GM23338 (cell line): Measurements from ENCODE around the gene DOCK4. TPM values are rescaled to one million over a fixed set of nuclear protein-coding genes. Genes with fewer than 3 reads are reported as not detected.
"Not testable (repeated sequence)": the region's sequence is repeated elsewhere in the genome, so short reads cannot be mapped to it uniquely, and the experiment has no call there.

Experiments used
- ATAC-seq: fragments of 200-7000 bp; cut with Tn5 transposase; 3 replicates; pipeline ENCODE4 v1.9.1; 2020
- DNase-seq: peaks from one replicate; pipeline ENCODE4 v3.0.0-alpha.2; 2015; ENCODE audit warnings: low spot score
- H2AFZ ChIP-seq: fragments of 200-600 bp; sonication (generic); 2 replicates; pipeline ENCODE4 v1.8.0; 2016; ENCODE audit warnings: antibody characterized with exemption, mild to moderate bottlenecking, moderate library complexity
- H3F3A ChIP-seq: fragments of 200-600 bp; sonication (generic); replicated peaks from 2 replicates; pipeline ENCODE4 v1.8.0; 2017; ENCODE audit warnings: antibody characterized with exemption, mixed run types, low read depth
- H3K27ac ChIP-seq: fragments of 200-600 bp; sonication (generic); 2 replicates; pipeline ENCODE4 v1.6.1; 2016; ENCODE audit warnings: low read depth
- H3K27me3 ChIP-seq: fragments of 200-600 bp; sonication (generic); 2 replicates; pipeline ENCODE4 v1.8.0; 2016; ENCODE audit warnings: mild to moderate bottlenecking, mixed run types, moderate library complexity; ENCODE audit not compliant: insufficient read depth
- H3K36me3 ChIP-seq: fragments of 200-600 bp; sonication (generic); 2 replicates; pipeline ENCODE4 v1.8.0; 2016; ENCODE audit warnings: mild to moderate bottlenecking; ENCODE audit not compliant: insufficient read depth
- H3K4me1 ChIP-seq: fragments of 200-600 bp; sonication (generic); 2 replicates; pipeline ENCODE4 v1.8.0; 2016; ENCODE audit warnings: mild to moderate bottlenecking, moderate library complexity; ENCODE audit not compliant: insufficient read depth
- H3K4me2 ChIP-seq: fragments of 200-600 bp; sonication (generic); 2 replicates; pipeline ENCODE4 v1.7.1; 2017; ENCODE audit warnings: mixed run types
- H3K4me3 ChIP-seq: fragments of 200-600 bp; sonication (generic); 2 replicates; pipeline ENCODE4 v1.6.1; 2016; ENCODE audit warnings: mixed run types
- H3K79me2 ChIP-seq: fragments of 200-600 bp; sonication (generic); replicated peaks from 2 replicates; pipeline ENCODE4 v1.8.0; 2017; ENCODE audit warnings: mild to moderate bottlenecking; ENCODE audit not compliant: insufficient read depth
- H3K9me2 ChIP-seq: fragments of 200-600 bp; sonication (generic); 2 replicates; pipeline ENCODE4 v1.8.0; 2017; ENCODE audit not compliant: insufficient read depth
- H4K20me1 ChIP-seq: fragments of 200-600 bp; sonication (generic); replicated peaks from 2 replicates; pipeline ENCODE4 v1.8.0; 2017; ENCODE audit warnings: mild to moderate bottlenecking; ENCODE audit not compliant: insufficient read depth
- H3K27ac Mint-ChIP-seq: 2 replicates; pipeline ENCODE4 v1.8.0; 2020; ENCODE audit warnings: inconsistent platforms, mild to moderate bottlenecking, moderate library complexity, mixed read lengths
- H3K27me3 Mint-ChIP-seq: 3 replicates; pipeline ENCODE4 v1.8.0; 2022; ENCODE audit warnings: low read depth, mild to moderate bottlenecking, moderate library complexity, mixed read lengths, inconsistent platforms; ENCODE audit not compliant: insufficient read depth, poor library complexity
- H3K36me3 Mint-ChIP-seq: 3 replicates; pipeline ENCODE4 v1.8.0; 2021; ENCODE audit warnings: low read depth, mild to moderate bottlenecking, inconsistent platforms, moderate library complexity, mixed read lengths
- H3K4me1 Mint-ChIP-seq: 3 replicates; pipeline ENCODE4 v1.8.0; 2020; ENCODE audit warnings: mild to moderate bottlenecking, inconsistent platforms, mixed read lengths
- H3K4me3 Mint-ChIP-seq: 3 replicates; pipeline ENCODE4 v1.8.0; 2021; ENCODE audit warnings: moderate library complexity, mild to moderate bottlenecking, inconsistent platforms, mixed read lengths
- H3K9me3 Mint-ChIP-seq: 3 replicates; pipeline ENCODE4 v1.8.0; 2020; ENCODE audit warnings: moderate library complexity, mild to moderate bottlenecking, inconsistent platforms, mixed read lengths
- CREB1 ChIP-seq: fragments of 250-450 bp; sonication (Bioruptor Pico); IDR thresholded peaks from 2 replicates; pipeline ENCODE4 v1.5.0; 2020; ENCODE audit warnings: low read depth, mild to moderate bottlenecking, moderate library complexity
- EZH2 ChIP-seq: fragments of 200-600 bp; sonication (generic); IDR thresholded peaks from one replicate; pipeline ENCODE4 v1.8.0; 2017; ENCODE audit warnings: antibody characterized with exemption, mild to moderate bottlenecking, low read depth; ENCODE audit not compliant: unreplicated experiment
- EZH2phosphoT487 ChIP-seq: fragments of 200-600 bp; sonication (generic); IDR thresholded peaks from one replicate; pipeline ENCODE4 v1.8.1; 2018; ENCODE audit warnings: antibody characterized with exemption; ENCODE audit not compliant: unreplicated experiment
- JUNB ChIP-seq: IDR thresholded peaks from one replicate; pipeline ENCODE4 v1.6.1; 2016; ENCODE audit warnings: antibody characterized with exemption; ENCODE audit not compliant: unreplicated experiment
- NANOG ChIP-seq: IDR thresholded peaks from 2 replicates; pipeline ENCODE4 v1.6.1; 2016; ENCODE audit warnings: antibody characterized with exemption, borderline replicate concordance
- POLR2AphosphoS5 ChIP-seq: IDR thresholded peaks from 2 replicates; pipeline ENCODE4 v1.6.1; 2016; ENCODE audit warnings: antibody characterized with exemption, low read depth
- STAT1 ChIP-seq: IDR thresholded peaks from one replicate; pipeline ENCODE4 v1.6.1; 2016; ENCODE audit warnings: antibody characterized with exemption; ENCODE audit not compliant: unreplicated experiment
- ZNF114 ChIP-seq: fragments of 250-450 bp; sonication (Bioruptor Pico); IDR thresholded peaks from 2 replicates; pipeline ENCODE4 v1.5.0; 2020; ENCODE audit warnings: mild to moderate bottlenecking, moderate library complexity
- polyA plus RNA-seq: library from polyadenylated mRNA; unstranded; fragments of >200 nt; fragmentation: Nextera tagmentation; extraction: Ambion mirVana; gene quantifications from 2 replicates; pipeline ENCODE4 v1.2.1, GENCODE V29; 2016
- total RNA-seq: library from RNA; depleted of rRNA; stranded (reverse); fragments of >200 nt; shearing (Covaris generic); gene quantifications from 2 replicates; pipeline ENCODE4 v1.2.3, GENCODE V29; 2014
- TF ChIP-seq, protein P1 (sequence below), 2 experiments: fragments of 200-600 bp in 1 of 2; sonication (generic) in 1 of 2; conservative IDR thresholded peaks; 2 replicates each; pipeline versions ENCODE4 v1.5.1 to v1.6.1; 2016 to 2017; ENCODE audit warnings: antibody characterized with exemption in 2 of 2, low read depth in 2 of 2, mild to moderate bottlenecking in 2 of 2, moderate library complexity in 1 of 2
- TF ChIP-seq, protein P2 (sequence below): IDR thresholded peaks from 2 replicates; pipeline ENCODE4 v1.6.1; 2016; ENCODE audit warnings: antibody characterized with exemption
- TF ChIP-seq, protein P3 (sequence below): fragments of 250-450 bp; sonication (Bioruptor Pico); IDR thresholded peaks from 2 replicates; pipeline ENCODE4 v1.5.0; 2020; ENCODE audit warnings: mild to moderate bottlenecking, moderate library complexity

The DOCK4 gene
- total and polyA plus RNA-seq, 2 experiments from 2014 or later: 6.3 to 33.8 TPM

DNA sequence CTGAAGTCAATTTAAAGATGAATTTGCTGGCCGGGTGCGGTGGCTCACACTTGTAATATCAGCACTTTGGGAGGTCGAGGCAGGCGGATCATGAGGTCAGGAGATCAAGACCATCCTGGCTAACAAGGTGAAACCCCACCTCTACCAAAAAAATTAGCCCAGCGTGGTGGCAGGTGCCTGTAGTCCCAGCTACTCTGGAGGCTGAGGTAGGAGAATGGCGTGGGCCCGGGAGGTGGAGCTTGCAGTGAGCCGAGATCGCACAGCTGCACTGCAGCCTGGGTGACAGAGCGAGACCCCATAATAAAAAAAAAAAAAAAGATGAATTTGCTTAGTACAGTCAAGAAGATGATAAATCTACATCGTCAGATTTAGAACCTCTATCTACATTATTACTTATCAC is 288.8 kb downstream of the DOCK4 start:
- H3K27me3 ChIP-seq, H3K9me3 Mint-ChIP-seq, H3K27ac Mint-ChIP-seq, H4K20me1 ChIP-seq, H3K36me3 ChIP-seq, H3K79me2 ChIP-seq, H2AFZ ChIP-seq, H3F3A ChIP-seq, H3K4me1 ChIP-seq, H3K36me3 Mint-ChIP-seq, H3K27me3 Mint-ChIP-seq, DNase-seq, H3K4me2 ChIP-seq, H3K4me3 Mint-ChIP-seq, H3K4me3 ChIP-seq, ATAC-seq, H3K9me2 ChIP-seq, H3K27ac ChIP-seq: not testable (repeated sequence)
- H3K4me1 Mint-ChIP-seq: peaks cover 19% of the 10 kb centered on the region

- H3K4me1 ChIP-seq: no peaks in the 10 kb centered on the region
- H3K27me3 ChIP-seq: no peaks in the 10 kb centered on the region
- Mint-ChIP-seq H3K36me3 (peaks cover 8% of the 10 kb centered on the region), H3K4me3 (no peak overlapping the region), H3K27ac (peak overlapping the region; percentile 13; the same call in 1 of the 2 replicates), H3K9me3 (no peaks in the 10 kb centered on the region), H3K4me1 (peaks cover 15% of the 10 kb centered on the region), H3K27me3 (peaks cover 6% of the 10 kb centered on the region)
- H4K20me1 ChIP-seq: no peaks in the 10 kb centered on the region
- H3K36me3 ChIP-seq: no peaks in the 10 kb centered on the region
- no peak overlapping the region for H3K27ac ChIP-seq
- H3K9me2 ChIP-seq: no peaks in the 10 kb centered on the region
- H3K79me2 ChIP-seq: no peaks in the 10 kb centered on the region
- no peak overlapping the region for H3K4me2 ChIP-seq
- no peaks in the 10 kb centered on the region for H3F3A ChIP-seq
- H2AFZ ChIP-seq: no peak overlapping the region
- no peak for ATAC-seq
- H3K4me3 ChIP-seq: no peak overlapping the region
- DNase-seq: no peak
- TF ChIP-seq EZH2 (no peak), POLR2AphosphoS5 (no peak), EZH2phosphoT487 (no peak), STAT1 (no peak), NANOG (no peak), ZNF114 (CRISPR knock-in tag) (no peak), JUNB (no peak), CREB1 (CRISPR knock-in tag) (no peak)
- TF ChIP-seq, protein P1, sequence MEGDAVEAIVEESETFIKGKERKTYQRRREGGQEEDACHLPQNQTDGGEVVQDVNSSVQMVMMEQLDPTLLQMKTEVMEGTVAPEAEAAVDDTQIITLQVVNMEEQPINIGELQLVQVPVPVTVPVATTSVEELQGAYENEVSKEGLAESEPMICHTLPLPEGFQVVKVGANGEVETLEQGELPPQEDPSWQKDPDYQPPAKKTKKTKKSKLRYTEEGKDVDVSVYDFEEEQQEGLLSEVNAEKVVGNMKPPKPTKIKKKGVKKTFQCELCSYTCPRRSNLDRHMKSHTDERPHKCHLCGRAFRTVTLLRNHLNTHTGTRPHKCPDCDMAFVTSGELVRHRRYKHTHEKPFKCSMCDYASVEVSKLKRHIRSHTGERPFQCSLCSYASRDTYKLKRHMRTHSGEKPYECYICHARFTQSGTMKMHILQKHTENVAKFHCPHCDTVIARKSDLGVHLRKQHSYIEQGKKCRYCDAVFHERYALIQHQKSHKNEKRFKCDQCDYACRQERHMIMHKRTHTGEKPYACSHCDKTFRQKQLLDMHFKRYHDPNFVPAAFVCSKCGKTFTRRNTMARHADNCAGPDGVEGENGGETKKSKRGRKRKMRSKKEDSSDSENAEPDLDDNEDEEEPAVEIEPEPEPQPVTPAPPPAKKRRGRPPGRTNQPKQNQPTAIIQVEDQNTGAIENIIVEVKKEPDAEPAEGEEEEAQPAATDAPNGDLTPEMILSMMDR (conservative IDR thresholded peaks at IDR 0.05; ENCODE audit: low read depth in 2 of 2): no peak
- TF ChIP-seq, protein P2, sequence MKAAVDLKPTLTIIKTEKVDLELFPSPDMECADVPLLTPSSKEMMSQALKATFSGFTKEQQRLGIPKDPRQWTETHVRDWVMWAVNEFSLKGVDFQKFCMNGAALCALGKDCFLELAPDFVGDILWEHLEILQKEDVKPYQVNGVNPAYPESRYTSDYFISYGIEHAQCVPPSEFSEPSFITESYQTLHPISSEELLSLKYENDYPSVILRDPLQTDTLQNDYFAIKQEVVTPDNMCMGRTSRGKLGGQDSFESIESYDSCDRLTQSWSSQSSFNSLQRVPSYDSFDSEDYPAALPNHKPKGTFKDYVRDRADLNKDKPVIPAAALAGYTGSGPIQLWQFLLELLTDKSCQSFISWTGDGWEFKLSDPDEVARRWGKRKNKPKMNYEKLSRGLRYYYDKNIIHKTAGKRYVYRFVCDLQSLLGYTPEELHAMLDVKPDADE: no peak
- TF ChIP-seq, protein P3, sequence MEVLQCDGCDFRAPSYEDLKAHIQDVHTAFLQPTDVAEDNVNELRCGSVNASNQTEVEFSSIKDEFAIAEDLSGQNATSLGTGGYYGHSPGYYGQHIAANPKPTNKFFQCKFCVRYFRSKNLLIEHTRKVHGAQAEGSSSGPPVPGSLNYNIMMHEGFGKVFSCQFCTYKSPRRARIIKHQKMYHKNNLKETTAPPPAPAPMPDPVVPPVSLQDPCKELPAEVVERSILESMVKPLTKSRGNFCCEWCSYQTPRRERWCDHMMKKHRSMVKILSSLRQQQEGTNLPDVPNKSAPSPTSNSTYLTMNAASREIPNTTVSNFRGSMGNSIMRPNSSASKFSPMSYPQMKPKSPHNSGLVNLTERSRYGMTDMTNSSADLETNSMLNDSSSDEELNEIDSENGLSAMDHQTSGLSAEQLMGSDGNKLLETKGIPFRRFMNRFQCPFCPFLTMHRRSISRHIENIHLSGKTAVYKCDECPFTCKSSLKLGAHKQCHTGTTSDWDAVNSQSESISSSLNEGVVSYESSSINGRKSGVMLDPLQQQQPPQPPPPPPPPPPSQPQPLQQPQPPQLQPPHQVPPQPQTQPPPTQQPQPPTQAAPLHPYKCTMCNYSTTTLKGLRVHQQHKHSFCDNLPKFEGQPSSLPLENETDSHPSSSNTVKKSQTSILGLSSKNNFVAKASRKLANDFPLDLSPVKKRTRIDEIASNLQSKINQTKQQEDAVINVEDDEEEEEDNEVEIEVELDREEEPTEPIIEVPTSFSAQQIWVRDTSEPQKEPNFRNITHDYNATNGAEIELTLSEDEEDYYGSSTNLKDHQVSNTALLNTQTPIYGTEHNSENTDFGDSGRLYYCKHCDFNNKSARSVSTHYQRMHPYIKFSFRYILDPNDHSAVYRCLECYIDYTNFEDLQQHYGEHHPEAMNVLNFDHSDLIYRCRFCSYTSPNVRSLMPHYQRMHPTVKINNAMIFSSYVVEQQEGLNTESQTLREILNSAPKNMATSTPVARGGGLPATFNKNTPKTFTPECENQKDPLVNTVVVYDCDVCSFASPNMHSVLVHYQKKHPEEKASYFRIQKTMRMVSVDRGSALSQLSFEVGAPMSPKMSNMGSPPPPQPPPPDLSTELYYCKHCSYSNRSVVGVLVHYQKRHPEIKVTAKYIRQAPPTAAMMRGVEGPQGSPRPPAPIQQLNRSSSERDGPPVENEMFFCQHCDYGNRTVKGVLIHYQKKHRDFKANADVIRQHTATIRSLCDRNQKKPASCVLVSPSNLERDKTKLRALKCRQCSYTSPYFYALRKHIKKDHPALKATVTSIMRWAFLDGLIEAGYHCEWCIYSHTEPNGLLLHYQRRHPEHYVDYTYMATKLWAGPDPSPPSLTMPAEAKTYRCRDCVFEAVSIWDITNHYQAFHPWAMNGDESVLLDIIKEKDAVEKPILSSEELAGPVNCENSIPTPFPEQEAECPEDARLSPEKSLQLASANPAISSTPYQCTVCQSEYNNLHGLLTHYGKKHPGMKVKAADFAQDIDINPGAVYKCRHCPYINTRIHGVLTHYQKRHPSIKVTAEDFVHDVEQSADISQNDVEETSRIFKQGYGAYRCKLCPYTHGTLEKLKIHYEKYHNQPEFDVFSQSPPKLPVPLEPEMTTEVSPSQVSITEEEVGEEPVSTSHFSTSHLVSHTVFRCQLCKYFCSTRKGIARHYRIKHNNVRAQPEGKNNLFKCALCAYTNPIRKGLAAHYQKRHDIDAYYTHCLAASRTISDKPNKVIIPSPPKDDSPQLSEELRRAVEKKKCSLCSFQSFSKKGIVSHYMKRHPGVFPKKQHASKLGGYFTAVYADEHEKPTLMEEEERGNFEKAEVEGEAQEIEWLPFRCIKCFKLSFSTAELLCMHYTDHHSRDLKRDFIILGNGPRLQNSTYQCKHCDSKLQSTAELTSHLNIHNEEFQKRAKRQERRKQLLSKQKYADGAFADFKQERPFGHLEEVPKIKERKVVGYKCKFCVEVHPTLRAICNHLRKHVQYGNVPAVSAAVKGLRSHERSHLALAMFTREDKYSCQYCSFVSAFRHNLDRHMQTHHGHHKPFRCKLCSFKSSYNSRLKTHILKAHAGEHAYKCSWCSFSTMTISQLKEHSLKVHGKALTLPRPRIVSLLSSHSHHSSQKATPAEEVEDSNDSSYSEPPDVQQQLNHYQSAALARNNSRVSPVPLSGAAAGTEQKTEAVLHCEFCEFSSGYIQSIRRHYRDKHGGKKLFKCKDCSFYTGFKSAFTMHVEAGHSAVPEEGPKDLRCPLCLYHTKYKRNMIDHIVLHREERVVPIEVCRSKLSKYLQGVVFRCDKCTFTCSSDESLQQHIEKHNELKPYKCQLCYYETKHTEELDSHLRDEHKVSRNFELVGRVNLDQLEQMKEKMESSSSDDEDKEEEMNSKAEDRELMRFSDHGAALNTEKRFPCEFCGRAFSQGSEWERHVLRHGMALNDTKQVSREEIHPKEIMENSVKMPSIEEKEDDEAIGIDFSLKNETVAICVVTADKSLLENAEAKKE: no peak
These were observed 291.9 kb downstream of the DOCK4 start for GRCh38 chr7:111914291-111914690.
